Glutamatergic neuron (in vitro differentiated cells): ENCODE results near the gene RNF123. TPM values are rescaled to one million over a fixed set of nuclear protein-coding genes. Genes with fewer than 3 reads are reported as not detected.

Source experiments
- DNase-seq: peaks from one replicate; pipeline ENCODE4 v3.0.0; 2022
- H3K27ac Mint-ChIP-seq: one replicate; pipeline ENCODE4 v1.8.0; 2020; ENCODE audit warnings: mild to moderate bottlenecking, mixed read lengths, inconsistent platforms; ENCODE audit not compliant: unreplicated experiment
- H3K27me3 Mint-ChIP-seq: one replicate; pipeline ENCODE4 v1.8.0; 2020; ENCODE audit warnings: mild to moderate bottlenecking, moderate library complexity, mixed read lengths, inconsistent platforms; ENCODE audit not compliant: unreplicated experiment
- H3K36me3 Mint-ChIP-seq: one replicate; pipeline ENCODE4 v1.8.0; 2020; ENCODE audit warnings: mild to moderate bottlenecking, mixed read lengths, inconsistent platforms; ENCODE audit not compliant: unreplicated experiment
- H3K4me1 Mint-ChIP-seq: one replicate; pipeline ENCODE4 v1.8.0; 2020; ENCODE audit warnings: mild to moderate bottlenecking, low read depth, mixed read lengths, inconsistent platforms; ENCODE audit not compliant: unreplicated experiment
- H3K4me3 Mint-ChIP-seq: one replicate; pipeline ENCODE4 v1.8.0; 2020; ENCODE audit warnings: mild to moderate bottlenecking, mixed read lengths, inconsistent platforms; ENCODE audit not compliant: unreplicated experiment
- H3K9me3 Mint-ChIP-seq: one replicate; pipeline ENCODE4 v1.8.0; 2020; ENCODE audit warnings: mild to moderate bottlenecking, moderate library complexity, mixed read lengths, inconsistent platforms; ENCODE audit not compliant: unreplicated experiment
- CTCF ChIP-seq: fragments of 200-600 bp; sonication (generic); IDR thresholded peaks from one replicate; pipeline ENCODE4 v1.5.0; 2021; ENCODE audit not compliant: partially characterized antibody, unreplicated experiment
- total RNA-seq: library from RNA; stranded (reverse); fragmentation: NEBNext Ultra II Directional; extraction: Animal tissue kit (Norgen Biotek cat#: 25700); gene quantifications from one replicate; pipeline ENCODE4 v1.2.1, GENCODE V29; 2021; ENCODE audit not compliant: unreplicated experiment

Gene RNF123
- total RNA-seq, 1 donor from 2014 or later: 56.6 TPM

GRCh38 chr3:49702672-49703071, 13.3 kb downstream of the RNF123 start:
- H3K4me1 Mint-ChIP-seq: peaks cover 11% of the 10 kb centered on the region
- no peaks in the 10 kb centered on the region for H3K36me3 Mint-ChIP-seq

GRCh38 chr3:49703443-49703927, 14.1 kb downstream of the RNF123 start:
- Mint-ChIP-seq H3K9me3 (peaks cover 2% of the 10 kb centered on the region), H3K4me1 (peaks cover 18% of the 10 kb centered on the region), H3K27ac (no peak overlapping the region), H3K27me3 (peaks cover 15% of the 10 kb centered on the region), H3K36me3 (no peaks in the 10 kb centered on the region), H3K4me3 (no peak overlapping the region)
- TF ChIP-seq CTCF: peak; percentile 85
- DNase-seq: peak; percentile 77

More at GRCh38 chr3:49702672-49703071, 13.3 kb downstream of the RNF123 start:
- no peak for TF ChIP-seq CTCF
- H3K4me3 Mint-ChIP-seq: no peak overlapping the region
- peaks cover 11% of the 10 kb centered on the region for H3K27me3 Mint-ChIP-seq
- DNase-seq: no peak
- peaks cover 2% of the 10 kb centered on the region for H3K9me3 Mint-ChIP-seq
- no peak overlapping the region for H3K27ac Mint-ChIP-seq

GRCh38 chr3:49703956-49704355, 14.6 kb downstream of the RNF123 start:
- H3K4me1 Mint-ChIP-seq: peaks cover 18% of the 10 kb centered on the region
- DNase-seq: no peak
- no peak overlapping the region for H3K27ac Mint-ChIP-seq
- peaks cover 15% of the 10 kb centered on the region for H3K27me3 Mint-ChIP-seq
- peaks cover 2% of the 10 kb centered on the region for H3K9me3 Mint-ChIP-seq
- no peak overlapping the region for H3K4me3 Mint-ChIP-seq
- H3K36me3 Mint-ChIP-seq: no peaks in the 10 kb centered on the region
- TF ChIP-seq CTCF: no peak

- H3K9me3 Mint-ChIP-seq: peaks cover 2% of the 10 kb centered on the region
- peaks cover 15% of the 10 kb centered on the region for H3K27me3 Mint-ChIP-seq
- H3K4me3 Mint-ChIP-seq: no peak overlapping the region
- H3K4me1 Mint-ChIP-seq: peaks cover 18% of the 10 kb centered on the region
- no peak for TF ChIP-seq CTCF
- H3K27ac Mint-ChIP-seq: no peak overlapping the region
- DNase-seq: no peak
- no peaks in the 10 kb centered on the region for H3K36me3 Mint-ChIP-seq
These were observed 15.3 kb downstream of the RNF123 start for GRCh38 chr3:49704629-49705028.

GRCh38 chr3:49705390-49705960, 16.1 kb downstream of the RNF123 start:
- peaks cover 18% of the 10 kb centered on the region for H3K4me1 Mint-ChIP-seq
- peaks cover 2% of the 10 kb centered on the region for H3K9me3 Mint-ChIP-seq
- TF ChIP-seq CTCF: no peak
- H3K27me3 Mint-ChIP-seq: peaks cover 15% of the 10 kb centered on the region
- no peak overlapping the region for H3K4me3 Mint-ChIP-seq
- DNase-seq: no peak
- H3K27ac Mint-ChIP-seq: no peak overlapping the region
- H3K36me3 Mint-ChIP-seq: no peaks in the 10 kb centered on the region
